ENCODE results near the gene SEC22A.

DNA sequence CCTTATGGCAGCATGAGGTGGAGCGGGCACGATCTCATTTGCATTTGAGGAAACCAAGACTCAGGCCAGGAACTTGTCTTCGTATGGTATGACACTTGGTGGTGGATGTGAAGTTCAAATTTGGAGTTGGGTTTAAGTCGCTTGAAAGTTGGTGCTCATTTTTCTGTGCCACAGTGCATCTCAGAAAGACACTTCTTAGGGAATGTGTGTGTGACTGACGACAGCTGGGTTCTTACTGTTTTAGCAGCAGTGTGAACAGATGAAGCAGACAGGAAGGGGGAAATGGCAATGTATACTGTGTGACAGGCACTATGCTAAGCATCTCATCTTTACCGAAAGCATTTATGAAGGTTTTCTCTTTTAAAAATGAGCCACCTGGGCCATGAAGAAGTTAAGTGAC lies 75.4 kb downstream of the SEC22A start:
- TF ChIP-seq, protein P1, sequence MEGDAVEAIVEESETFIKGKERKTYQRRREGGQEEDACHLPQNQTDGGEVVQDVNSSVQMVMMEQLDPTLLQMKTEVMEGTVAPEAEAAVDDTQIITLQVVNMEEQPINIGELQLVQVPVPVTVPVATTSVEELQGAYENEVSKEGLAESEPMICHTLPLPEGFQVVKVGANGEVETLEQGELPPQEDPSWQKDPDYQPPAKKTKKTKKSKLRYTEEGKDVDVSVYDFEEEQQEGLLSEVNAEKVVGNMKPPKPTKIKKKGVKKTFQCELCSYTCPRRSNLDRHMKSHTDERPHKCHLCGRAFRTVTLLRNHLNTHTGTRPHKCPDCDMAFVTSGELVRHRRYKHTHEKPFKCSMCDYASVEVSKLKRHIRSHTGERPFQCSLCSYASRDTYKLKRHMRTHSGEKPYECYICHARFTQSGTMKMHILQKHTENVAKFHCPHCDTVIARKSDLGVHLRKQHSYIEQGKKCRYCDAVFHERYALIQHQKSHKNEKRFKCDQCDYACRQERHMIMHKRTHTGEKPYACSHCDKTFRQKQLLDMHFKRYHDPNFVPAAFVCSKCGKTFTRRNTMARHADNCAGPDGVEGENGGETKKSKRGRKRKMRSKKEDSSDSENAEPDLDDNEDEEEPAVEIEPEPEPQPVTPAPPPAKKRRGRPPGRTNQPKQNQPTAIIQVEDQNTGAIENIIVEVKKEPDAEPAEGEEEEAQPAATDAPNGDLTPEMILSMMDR (IDR thresholded peaks at IDR 0.05) = no peak
- no peak for TF ChIP-seq POLR2A (IDR thresholded peaks at IDR 0.05)

Measured in adrenal gland (tissue), 5 donors.